HG03045 (cell line): ENCODE data around the gene CYGB.
"Not testable (repeated sequence)": the region's sequence is repeated elsewhere in the genome, so short reads cannot be mapped to it uniquely, and the experiment has no call there.

Experiments used
- ATAC-seq: cut with Tn5 transposase; IDR thresholded peaks from one replicate; pipeline ENCODE4 v1.9.1; 2021; ENCODE audit warnings: mild to moderate bottlenecking, moderate library complexity; ENCODE audit not compliant: unreplicated experiment

The CYGB gene

DNA sequence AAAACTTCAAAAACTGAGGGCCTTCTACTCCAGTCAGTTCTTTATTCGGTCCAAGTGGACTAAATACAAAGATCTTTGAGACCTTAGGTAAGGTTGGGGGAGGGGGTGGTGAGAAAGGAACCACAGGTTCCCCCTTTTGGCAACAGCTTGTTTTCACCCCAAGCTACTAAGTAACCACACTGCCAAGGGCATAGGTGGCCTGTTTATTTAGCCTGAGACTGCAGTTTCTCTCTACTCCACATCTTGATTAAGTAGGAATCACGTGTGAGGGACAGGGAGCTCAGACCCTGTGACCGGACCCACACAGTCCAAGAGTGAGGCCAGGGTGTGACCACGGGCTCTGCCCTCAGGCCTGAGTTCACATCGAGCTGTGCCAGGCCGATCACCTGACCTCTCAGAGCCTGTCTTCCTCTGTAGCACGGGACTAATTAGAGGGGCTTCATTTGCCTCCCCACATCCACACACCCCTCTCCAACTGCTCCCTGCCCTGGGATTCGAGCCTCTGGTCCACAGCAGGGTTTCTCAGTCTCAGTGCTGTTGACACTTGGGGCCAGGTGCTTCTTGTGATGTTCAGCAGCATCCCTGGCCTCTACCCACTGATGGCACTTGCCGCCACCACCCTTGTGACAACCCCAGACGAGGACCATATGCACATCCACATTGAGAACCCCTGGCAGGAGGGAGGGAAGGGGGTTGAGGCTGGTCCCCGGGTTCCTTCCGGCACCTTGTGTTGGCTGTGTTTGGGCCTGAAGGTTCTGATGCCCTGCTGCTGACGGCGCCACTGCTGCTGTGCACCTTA, 30.3 kb upstream of the CYGB start:
- ATAC-seq, result no peak

DNA sequence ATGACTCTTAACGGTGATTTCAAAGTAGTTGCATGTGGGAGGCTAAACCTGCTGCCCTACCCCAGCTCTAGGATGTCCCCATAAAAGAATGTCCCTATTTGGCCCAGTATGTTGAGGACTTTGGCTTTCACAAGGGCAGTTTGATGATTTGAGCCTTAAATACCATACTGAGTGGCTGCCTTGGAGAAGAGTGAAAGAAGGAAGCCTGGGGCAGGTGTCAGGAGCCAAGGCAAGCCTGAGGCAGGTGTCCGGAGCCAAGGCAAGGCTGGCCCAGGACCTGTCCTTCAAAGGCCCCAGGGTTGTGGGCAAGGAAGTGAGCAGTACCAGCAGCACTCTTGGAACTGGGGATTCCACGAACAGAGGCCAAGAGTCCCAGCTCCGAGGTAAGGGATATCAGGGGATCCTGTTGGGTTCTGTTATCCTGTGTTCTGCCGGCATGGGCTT, 29.5 kb upstream of the CYGB start:
- ATAC-seq, result no peak

DNA sequence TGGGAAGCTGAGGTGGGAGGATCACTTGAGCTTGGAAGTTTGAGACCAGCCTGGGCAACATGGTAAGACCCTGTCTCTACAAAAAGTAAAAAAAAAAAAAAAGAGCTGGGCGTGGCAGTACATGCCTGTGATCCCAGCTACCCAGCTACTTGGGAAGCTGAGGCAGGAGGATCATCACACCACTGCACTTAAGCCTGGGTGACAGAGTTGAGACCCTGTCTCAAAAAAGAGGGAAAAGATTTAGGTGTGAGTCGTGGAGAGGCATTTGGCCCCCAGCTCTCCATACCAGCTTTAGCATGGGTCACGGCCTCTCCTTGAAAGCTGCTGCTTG, 29.1 kb upstream of the CYGB start:
- no peak for ATAC-seq

DNA sequence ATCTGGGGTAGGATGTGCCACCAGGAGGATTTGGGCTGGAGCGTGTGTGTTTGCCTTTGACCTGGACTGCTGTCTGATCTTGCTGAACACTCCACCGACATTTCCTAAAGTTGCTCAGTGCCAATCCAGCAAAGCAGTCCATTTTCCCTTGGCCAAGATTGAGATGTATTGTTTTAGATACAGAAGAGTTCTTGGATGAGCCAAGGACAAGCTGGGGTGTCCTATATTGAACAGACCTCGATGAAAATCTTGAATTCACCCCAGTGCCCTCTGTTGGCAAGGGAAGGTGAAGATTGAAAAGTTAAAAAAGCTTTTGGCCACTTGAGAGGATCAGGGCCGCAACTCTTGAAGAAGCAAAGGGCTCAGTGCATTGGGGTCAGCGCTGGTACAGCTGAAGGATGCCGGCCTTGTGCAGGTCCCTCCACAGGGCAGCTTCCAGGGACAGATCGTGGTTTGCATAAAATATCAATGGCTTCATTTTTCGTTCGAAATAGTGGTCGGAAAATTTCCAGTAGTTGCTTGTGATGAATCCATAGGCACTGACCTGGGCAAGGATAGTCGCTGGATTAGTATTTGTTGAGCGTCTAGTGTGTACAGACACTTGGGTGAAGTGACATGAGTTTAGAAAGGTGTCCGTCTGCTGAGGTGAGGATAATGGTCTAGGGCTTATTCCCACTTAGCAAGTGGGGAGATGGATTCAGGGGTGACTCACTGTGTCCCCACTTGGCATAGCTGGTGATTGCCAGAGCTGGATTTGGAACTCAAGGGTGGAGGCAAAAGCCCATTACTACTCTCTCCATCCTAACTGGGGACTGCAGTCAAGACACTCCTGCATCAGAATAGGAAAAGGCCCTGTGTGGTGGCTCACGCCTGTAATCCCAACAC, 28.5 kb upstream of the CYGB start:
- no peak for ATAC-seq

DNA sequence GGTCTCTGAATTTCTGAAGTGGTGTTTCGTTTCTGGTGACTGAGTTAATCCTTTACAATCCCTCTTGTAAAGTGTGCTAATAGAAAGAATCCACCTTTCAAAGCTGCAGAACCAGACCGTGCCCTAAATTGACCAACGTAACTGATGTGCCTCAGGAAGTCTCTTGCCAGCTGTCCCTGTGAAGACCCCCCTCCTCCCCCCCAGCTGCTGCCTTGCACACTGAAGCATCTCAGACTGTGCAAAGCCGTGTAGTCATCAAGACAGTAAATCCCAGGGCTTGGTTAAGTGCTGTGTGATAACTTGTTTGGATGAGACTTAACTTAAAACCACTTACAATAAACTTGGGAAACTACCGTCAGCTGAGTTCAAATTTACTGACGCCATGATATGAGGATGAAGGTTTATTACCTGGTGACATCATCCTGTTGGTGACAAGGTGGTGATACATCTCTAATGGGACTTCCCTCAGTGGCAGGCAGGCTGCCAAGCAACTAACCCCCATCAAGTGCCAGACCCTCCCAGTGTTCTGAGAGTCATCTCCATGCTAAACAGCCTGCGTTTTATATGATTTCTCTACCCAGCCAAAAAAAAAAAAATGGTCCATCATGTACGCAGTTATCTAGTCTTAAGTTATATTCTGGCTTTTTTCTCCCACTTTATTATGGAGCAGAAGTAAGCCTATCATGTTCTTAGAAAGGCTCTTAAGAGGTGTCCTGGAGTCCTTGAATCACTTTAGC, 27.6 kb upstream of the CYGB start:
- not testable (repeated sequence) for ATAC-seq

DNA sequence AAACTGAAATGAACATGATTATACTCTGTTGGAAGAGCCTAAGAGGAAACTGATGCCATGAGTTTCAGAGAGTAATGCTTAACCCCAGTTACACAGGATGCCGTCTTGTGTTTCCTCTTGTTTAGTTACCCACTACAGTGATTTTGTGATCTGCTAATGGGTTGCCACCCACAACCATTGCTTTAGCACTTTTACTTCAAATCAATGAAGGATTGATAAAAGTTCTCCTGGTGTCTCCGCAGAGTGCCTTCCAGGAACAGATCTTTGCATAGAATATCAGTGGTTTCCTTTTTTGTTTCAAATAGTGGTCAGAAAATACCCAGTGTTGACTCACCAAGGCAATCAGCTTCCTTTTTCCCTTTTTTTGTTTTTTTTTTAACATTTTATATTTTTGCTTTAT, 25.9 kb upstream of the CYGB start:
- ATAC-seq, result not testable (repeated sequence)

DNA sequence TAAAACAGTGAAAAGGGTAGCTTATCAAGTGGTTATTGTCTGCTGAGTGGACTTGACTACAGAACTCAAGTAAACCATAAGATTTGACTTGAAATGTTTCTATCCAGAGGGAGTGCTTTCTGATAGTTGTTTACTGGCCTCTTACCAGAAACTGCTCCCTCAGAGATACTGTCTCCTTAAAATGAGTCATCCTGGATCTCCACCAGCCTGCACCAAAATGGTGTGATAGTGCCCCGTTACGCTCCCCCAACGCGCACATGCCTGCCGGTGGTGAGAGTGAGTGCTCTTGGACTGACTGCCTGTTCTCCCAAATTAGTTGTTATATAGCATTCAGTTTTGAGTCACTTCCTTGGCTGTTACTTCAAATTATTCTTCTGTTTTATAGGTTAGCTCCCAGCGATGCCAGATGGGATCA, 25.2 kb upstream of the CYGB start:
- ATAC-seq, result no peak

DNA sequence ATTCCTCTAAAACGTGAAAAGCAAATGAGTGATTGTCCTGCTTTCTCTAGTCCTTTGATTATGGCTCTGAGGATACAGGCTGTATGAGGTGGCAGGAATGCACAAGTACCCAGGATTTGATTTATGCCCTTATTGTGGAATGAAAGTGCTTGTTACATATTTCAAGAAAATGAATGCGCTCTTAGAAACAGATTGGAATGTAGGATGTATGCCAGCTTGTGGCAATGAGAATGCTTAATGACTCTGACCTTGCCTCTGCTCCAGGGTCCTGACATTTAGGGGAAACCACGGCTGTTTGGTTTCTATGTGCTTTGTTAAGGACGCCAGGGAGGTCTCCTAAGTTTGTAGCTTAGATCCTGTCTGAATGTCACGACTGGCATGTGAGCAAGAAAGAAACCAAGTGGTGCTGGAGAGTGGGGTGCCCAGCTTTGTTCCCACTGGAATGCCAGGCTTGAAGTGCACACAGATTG, 24.3 kb upstream of the CYGB start:
- no peak for ATAC-seq

DNA sequence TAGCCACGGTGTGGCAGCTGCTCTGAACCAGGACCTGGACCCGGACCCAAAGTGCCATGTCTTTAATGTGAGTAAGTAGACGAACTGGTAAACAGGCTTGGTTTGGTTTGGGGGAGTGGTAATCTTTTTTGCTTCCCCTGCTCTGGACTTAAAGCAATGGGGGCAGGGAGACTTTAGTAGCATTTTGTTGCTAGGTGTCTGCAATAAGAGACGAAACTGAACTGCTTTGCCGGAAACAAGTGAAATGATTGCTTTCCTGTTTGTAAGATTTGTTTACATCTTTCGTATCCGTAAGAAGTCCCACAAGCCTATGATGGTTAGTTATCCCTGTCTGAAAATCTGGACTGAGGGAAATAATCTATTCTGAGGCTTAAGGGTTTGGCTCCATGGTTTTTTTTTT, 23.8 kb upstream of the CYGB start:
- no peak for ATAC-seq

DNA sequence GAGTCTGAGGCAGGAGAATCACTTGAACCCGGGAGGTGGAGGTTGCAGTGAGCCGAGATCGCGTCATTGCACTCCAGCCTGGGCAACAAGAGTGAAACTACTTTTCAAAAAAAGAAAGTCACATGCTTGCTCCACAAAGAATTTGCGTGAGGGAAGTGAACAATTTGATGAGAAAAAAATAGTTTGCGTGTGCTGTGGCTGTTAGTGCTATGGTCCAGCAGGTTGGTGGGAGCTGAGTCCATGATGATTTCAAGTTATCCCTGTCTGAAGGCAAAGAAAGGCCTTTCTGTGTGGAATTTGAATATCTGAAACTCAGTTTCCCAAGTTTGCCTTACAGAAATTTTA, 23.3 kb upstream of the CYGB start:
- no peak for ATAC-seq

DNA sequence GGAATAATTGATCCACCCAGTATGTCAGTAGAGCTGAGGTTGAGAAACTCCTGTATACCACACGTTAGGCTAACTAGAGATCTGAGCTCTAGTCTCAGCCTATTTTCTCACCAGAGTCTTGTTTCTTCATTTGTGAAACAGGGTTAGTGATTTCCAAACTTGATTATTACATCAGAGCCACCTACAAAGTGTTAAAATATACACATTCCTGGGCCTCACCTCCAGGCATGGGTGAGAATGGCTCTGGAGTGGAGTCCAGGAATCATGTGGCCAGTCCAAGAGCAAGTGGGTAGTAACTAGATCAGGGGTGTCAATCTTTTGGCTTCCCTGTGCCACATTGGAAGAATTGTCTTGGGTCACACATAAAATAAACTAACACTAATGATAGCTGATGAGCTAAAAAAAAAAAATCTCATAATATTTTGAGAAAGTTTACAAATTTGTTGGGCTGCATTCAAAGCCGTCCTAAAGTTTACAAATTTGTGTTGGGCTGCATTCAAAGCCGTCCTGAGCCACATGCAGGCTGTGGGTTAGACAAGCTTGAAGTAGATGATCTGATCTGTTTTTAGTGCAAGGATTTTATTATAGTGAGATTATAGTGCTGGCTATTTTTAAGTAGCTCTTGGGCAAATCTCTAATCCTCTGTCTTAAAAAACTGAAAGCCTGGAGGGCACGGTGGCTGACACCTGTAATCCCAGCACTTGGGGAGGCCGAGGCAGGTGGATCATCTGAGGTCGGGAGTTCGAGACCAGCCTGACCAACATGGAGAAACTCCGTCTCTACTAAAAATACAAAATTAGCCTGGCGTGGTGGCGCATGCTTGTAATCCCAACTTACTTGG, 22.7 kb upstream of the CYGB start:
- no peak for ATAC-seq

DNA sequence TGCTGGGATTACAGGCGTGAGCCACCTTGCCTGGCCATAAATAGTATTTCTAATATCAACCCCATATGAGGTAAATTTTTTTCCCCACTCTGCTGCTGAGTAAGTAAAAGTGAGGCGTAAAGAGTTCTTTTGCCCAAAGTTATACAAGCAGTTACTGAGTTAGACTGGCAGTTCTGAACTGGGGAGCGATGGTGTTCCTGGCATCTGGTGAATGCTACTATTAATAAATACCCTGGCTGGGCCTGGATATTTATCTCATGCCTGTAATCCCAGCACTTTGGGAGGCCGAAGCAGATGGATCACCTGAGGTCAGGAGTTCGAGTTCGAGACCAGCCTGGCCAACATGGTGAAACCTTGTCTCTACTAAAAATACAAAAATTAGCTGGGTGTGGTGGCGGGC, 22.0 kb upstream of the CYGB start:
- ATAC-seq, result not testable (repeated sequence)

DNA sequence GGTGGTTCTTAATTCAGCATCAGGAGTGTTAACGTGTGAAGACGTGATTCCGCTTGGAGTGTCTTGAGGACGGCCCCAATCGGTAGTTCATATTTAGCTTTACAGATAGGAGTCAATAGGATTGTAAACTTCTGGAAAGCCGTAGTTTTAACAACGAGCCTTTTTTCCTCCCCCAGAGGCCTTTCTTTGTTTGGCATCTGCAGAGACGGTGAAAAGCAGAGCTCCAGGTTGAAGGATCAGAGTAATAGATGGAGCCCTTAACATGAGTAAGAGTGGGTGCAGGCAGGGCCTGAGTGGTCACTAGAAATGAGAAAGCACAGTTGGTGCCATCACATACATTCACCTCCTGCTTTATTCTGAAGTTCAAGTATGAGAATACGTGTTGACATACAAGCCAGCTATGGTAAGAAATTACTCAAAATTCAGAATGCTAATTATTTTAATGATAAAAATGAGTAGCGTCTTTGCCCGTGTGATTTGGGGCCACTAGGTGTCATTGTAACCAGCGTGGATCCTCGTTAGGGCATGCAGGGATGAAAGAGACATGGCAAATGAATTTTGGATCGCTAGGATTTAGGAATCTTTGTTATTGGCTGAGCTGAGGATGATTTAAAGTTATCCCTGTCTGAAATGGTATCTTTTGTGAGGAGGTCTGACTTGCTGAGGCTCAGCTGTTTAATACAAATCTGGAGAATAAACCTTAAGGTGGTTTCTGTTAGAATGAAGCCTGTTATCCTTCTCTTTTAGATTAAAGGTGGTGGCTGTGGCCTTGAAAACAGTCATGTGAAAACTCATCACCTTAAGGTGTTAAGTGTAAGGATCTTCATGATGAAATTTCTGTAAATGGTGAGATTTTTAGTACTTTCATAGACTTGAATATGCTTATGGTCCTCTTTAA, 20.9 kb upstream of the CYGB start:
- no peak for ATAC-seq

DNA sequence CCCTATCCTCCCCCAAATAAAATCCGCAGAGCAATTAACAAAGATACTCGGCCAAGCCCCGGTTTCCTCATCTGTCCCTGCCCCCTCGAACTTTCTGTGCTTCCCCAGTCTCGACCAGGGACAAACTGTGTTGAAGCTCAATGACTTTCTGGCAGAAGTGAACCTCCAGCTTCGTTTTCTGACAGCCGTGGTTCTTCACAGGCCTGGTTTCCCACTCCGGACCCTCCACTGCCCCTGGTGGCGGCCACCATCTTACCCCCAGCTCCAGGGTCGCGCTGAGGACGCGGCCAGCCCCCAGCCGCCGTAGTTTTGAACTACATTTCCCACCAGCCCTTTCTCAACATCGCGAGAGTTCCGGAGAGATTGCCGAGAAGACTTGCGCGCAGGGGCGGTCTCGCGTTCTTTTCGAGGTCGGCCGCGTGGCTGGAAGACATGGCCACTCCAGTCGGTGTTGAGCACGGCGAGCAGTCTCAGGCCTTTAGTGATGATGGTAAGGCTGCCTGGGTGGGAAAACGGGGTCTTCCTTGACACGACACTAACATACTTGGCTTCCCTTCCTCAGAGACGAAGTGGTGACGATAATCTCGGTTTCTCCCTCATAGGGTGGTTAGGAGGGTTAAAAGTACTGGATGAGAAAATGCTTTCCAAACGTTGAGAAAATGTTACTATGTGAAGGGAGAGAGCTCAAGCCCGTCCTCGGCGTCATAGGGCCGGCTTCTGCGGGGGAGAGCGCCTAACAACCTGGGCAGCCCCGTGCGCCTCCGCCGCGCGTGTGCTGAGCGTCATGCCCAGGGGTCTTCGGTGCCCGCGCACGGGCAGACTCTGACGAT, 20.1 kb upstream of the CYGB start:
- peak; percentile 84 for ATAC-seq

DNA sequence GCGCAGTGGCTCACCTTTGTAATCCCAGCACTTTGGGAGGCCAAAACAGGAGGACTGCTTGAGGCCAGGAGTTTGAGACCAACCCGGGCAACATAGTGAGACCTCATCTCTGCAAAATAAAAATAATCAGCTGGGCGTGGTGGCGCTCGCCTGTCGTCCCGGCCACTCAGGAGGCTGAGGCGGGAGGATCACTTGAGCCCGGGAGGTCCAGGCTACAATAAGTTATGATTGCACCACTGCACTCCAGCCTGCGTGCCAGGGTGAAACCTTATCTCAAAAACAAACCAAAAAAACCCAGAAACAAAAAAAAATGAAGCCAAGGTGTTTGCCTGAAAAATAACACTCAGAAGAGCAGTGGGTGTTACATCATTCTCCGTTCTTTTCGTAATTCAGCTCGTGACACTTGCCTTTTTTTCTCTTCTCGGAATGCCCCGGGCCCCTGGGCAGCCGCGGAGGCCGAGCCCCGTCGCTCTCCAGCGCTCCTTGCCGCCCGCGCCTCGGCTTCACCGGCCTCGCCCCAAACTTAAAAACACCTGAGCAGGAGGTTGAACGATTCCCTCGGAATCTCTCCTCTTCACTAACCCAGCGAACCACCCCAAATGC, 19.4 kb upstream of the CYGB start:
- peak; percentile 23 for ATAC-seq

DNA sequence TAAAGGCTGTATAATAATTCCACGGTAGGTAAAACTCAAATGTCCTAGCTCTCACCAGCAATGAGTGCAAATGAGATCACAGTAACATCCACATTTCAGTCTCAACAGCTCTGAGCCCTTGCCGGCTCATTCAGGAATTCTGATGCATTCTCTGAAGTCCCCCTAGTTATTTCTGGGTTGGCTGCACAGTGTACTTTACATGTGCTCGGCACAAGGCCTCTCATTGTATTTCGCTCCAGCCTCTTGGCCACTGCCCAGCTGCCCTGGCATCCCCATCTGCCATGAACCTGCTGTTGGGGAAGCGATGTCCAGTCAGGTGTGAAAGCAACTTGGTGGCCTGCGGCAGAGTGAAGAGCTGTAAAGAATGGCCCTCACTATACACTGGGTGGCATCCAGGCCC, 16.6 kb upstream of the CYGB start:
- no peak for ATAC-seq

DNA sequence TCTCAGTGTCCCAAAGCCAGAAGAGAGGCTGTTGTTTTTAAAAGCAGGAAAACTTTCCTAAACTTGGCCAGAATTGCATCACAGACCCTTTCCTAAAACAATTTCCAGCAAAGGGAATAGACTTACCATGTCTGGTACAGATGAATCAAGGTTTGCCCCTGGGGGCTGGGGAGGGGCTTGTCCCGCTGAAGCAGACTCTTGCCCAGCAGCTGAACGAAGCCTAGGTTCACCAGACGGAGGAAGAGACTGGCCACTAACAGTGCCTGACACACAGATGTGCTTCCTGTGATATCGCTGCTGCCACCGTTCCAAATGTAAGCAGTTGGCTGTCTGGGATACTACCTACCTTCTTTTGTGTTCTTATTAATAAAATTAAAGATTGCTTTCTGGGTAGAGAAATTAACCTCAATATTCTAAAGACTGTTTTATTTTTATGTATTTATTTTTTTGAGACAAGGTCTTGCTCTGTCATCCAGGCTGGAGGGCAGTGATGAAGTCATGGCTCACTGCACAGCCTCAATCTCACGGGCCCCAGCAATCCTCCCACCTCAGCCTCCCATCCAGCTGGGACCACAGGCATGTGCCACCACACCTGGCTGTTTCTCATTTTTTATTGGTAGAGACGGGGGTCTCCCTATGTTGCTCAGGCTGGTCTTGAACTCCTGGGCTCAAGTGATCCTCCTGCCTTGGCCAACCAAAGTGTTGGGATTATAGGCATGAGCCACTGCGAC, 15.8 kb upstream of the CYGB start:
- no peak for ATAC-seq

DNA sequence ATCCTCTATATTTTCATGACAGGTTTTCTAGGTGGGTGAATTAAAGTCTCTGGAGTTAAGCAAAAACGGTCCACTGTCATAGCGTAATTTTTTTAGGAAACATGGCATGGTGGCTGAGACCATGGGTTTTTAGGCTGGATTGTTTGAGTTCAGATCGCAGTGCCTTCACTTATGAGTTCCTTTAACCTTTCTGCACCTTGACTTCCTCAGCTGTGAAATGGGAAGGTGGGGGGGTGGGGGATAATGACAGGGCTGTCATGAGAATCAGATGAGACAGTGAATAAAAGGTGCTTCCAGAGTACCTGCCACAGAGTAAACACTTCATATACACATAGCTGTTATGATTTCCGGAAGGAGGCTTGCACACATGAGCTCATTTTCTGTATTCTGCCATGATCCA, 14.2 kb upstream of the CYGB start:
- ATAC-seq, result no peak
